ENCODE results near the gene SPRR1A.

SPRR1A gene

DNA sequence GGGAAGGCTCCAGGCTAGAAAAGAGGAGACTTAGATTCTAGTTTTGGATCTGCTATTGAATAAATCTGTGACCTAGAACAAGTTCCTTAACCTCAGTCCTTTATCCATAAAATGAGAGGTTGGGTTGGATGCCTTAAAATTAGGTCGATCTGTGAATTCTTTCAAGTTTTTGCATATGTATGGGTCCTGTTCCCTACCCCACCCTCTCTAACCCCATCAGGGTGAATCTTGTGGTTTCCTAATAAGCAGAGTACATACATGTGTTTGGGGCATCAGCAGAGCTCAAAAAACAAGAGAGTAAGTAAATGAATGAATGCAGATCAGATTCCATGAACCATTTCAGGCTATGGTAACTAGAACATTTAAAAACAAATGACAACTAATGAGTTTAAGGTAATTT lies 7.2 kb upstream of the SPRR1A start:
- Histone ChIP-seq H3K36me3 (ENCODE audit: control insufficient read depth, insufficient read depth, low read length, severe bottlenecking) (no peaks in the 10 kb centered on the region), H3K4me1 (ENCODE audit: control insufficient read depth, insufficient read depth, low read length) (no peaks in the 10 kb centered on the region), H3K9me3 (ENCODE audit: control insufficient read depth, low read length) (no peaks in the 10 kb centered on the region), H3K4me3 (ENCODE audit: low read length) (no peak overlapping the region), H3K9ac (ENCODE audit: low read length) (no peak overlapping the region), H3K27me3 (replicated peaks; ENCODE audit: control insufficient read depth, insufficient read depth, low read length) (peaks cover 18% of the 10 kb centered on the region)
- DNase-seq (ENCODE audit: low read depth) = no peak

DNA sequence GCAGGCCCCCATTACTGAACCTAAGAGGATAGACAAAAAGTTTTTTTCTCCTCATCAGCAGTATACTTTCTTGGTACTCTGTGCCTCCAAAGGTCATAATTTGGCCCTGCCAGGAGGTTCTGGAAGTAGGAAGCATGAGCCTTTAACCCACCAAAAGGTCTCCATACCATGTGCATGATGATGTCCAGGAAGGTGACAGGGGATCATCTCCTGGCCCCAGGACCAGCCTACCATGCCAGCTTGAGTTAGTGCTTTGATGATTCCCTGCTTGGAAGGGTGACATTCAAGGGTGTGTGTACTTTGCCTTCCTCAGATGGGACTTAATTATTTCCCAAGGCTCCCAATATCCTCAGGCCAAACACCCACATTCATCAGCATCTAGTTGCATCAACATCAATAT lies 6.3 kb upstream of the SPRR1A start:
- Histone ChIP-seq H3K27me3 (replicated peaks; ENCODE audit: control insufficient read depth, insufficient read depth, low read length) (peaks cover 18% of the 10 kb centered on the region), H3K4me3 (ENCODE audit: low read length) (no peak overlapping the region), H3K9me3 (ENCODE audit: control insufficient read depth, low read length) (no peaks in the 10 kb centered on the region), H3K36me3 (ENCODE audit: control insufficient read depth, insufficient read depth, low read length, severe bottlenecking) (no peaks in the 10 kb centered on the region), H3K4me1 (ENCODE audit: control insufficient read depth, insufficient read depth, low read length) (no peaks in the 10 kb centered on the region), H3K9ac (ENCODE audit: low read length) (no peak overlapping the region)
- no peak for DNase-seq (ENCODE audit: low read depth)

DNA sequence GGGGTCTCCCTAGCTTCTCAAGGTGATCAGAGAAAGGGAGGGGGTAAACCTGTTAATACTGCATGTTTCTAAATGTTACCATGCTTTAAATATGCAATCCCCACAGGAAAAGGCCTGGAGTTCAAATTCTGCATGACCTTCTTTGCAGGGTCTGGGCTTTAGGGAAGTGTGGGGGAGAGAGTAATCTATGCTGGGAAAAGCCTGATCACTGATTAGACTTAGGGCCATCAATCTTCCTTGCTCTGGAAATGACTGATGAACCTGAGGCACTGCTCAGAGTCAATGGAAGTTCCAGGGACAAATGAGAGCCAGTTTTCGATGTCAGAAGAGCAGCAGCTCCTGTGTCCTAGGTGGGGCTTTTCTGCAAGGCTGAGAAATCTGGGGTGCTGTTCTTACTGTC lies 3.2 kb upstream of the SPRR1A start:
- no peak overlapping the region for H3K4me3 ChIP-seq (ENCODE audit: low read length)
- H3K27me3 ChIP-seq (replicated peaks; ENCODE audit: control insufficient read depth, insufficient read depth, low read length) = peaks cover 15% of the 10 kb centered on the region
- no peak overlapping the region for H3K9ac ChIP-seq (ENCODE audit: low read length)
- no peak for DNase-seq (ENCODE audit: low read depth)
- H3K4me1 ChIP-seq (ENCODE audit: control insufficient read depth, insufficient read depth, low read length) = no peaks in the 10 kb centered on the region
- no peaks in the 10 kb centered on the region for H3K36me3 ChIP-seq (ENCODE audit: control insufficient read depth, insufficient read depth, low read length, severe bottlenecking)
- H3K9me3 ChIP-seq (ENCODE audit: control insufficient read depth, low read length) = no peaks in the 10 kb centered on the region

DNA sequence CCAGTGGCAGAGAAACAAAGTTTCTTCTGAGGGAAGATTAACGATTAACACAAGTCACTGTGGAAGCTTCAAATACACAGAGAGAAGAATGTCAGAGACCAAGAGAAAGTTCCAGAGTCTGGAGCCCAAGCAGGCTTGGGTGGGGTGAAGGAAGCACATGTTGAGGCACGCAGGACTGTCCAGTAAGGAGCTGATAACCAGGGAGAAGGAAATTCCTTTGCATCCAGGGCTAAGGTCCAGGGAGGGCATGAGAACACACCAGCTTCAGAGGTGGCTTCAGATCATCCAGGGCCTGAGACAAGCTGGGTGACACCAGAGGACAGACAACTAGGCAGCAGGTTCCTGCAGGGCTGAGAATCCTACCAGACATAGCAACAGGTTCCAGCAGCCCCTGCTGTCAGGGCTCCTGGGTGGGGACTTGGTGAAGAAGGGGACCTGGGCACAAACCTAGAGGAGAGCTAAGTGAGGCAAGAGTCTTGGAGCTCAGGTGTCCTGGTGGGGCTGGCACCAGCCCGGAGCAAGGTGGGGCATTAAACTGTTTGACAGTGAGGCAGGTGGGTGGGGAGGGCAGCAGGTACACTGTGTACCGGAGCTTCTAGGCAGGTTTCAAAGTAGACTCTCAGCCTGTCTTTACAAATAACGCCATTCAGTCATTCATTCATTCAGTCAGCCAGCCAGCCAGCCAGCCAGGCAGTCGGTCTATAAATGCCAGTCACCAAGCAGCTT lies 2.6 kb upstream of the SPRR1A start:
- no peak overlapping the region for H3K9ac ChIP-seq (ENCODE audit: low read length)
- H3K36me3 ChIP-seq (ENCODE audit: control insufficient read depth, insufficient read depth, low read length, severe bottlenecking) = no peaks in the 10 kb centered on the region
- H3K4me1 ChIP-seq (ENCODE audit: control insufficient read depth, insufficient read depth, low read length) = no peaks in the 10 kb centered on the region
- H3K27me3 ChIP-seq (replicated peaks; ENCODE audit: control insufficient read depth, insufficient read depth, low read length) = peaks cover 15% of the 10 kb centered on the region
- no peak for DNase-seq (ENCODE audit: low read depth)
- no peaks in the 10 kb centered on the region for H3K9me3 ChIP-seq (ENCODE audit: control insufficient read depth, low read length)
- no peak overlapping the region for H3K4me3 ChIP-seq (ENCODE audit: low read length)

DNA sequence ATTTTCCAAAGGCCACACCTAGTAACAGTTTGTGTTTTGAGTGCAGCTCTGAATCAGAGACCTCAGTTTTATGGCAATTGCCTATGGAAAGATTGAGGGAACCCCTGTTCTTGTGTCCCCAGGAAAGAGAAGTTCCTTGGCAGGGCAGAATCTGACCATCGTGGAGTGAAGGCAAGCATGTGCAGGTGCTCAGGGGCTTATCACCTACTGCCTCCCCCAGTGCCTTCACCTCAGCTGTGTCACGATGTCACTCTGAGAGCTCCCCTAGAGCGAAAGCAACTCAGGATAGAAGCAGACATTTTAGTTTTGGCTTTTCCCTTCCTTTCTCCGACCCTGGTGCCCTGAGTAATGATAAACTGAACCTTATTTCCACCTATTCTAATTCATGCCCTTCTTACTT lies 1.8 kb upstream of the SPRR1A start:
- Histone ChIP-seq H3K36me3 (ENCODE audit: control insufficient read depth, insufficient read depth, low read length, severe bottlenecking) (no peaks in the 10 kb centered on the region), H3K27me3 (replicated peaks; ENCODE audit: control insufficient read depth, insufficient read depth, low read length) (peaks cover 15% of the 10 kb centered on the region), H3K4me3 (ENCODE audit: low read length) (no peak overlapping the region), H3K9me3 (ENCODE audit: control insufficient read depth, low read length) (no peaks in the 10 kb centered on the region), H3K9ac (ENCODE audit: low read length) (no peak overlapping the region), H3K4me1 (ENCODE audit: control insufficient read depth, insufficient read depth, low read length) (no peaks in the 10 kb centered on the region)
- DNase-seq (ENCODE audit: low read depth) = no peak

DNA sequence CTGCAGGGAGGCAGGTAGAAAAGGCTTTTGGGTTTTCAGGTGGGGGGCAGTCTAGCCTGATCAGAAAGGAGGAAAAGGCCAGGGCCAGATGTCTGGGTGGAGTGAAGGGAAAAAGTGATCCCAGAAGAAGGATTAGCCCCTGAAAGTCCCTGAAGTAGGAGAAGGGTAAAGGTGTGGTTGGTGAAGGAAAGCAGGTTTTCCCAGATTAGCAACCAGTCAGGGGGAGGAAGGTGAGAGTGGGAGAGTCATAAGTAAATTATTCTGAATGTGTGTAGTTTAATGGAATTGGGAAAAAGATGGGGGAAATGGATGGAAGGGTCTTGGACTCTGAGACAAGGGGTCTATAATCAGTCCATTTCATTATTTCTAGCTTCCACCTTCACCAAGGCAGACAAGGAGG lies 647 bp upstream of the SPRR1A start:
- no peak for DNase-seq (ENCODE audit: low read depth)
- H3K9me3 ChIP-seq (ENCODE audit: control insufficient read depth, low read length) = no peaks in the 10 kb centered on the region
- no peaks in the 10 kb centered on the region for H3K36me3 ChIP-seq (ENCODE audit: control insufficient read depth, insufficient read depth, low read length, severe bottlenecking)
- H3K27me3 ChIP-seq (replicated peaks; ENCODE audit: control insufficient read depth, insufficient read depth, low read length) = peaks cover 15% of the 10 kb centered on the region
- no peak overlapping the region for H3K9ac ChIP-seq (ENCODE audit: low read length)
- H3K4me3 ChIP-seq (ENCODE audit: low read length) = no peak overlapping the region
- H3K4me1 ChIP-seq (ENCODE audit: control insufficient read depth, insufficient read depth, low read length) = no peaks in the 10 kb centered on the region

DNA sequence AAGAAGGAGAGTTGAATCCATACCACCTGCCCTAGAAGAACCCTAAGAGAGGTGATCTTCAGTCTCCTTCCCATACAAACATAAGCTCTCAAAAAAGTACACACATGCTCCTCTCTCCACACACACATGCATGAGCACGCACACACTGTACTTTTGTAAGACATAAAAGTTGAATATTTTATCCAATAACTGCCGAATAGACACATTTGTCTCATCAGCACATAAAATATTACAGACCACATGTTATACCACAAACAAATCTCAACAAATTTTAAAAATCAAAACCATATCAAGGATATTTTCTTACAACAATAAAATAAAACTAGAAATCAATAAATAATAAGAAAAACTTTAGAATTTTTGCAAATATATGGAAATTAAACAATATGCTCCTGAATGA lies 2.7 kb downstream of the SPRR1A start:
- Histone ChIP-seq H3K9me3 (ENCODE audit: control insufficient read depth, low read length) (no peaks in the 10 kb centered on the region), H3K9ac (ENCODE audit: low read length) (no peak overlapping the region), H3K4me1 (ENCODE audit: control insufficient read depth, insufficient read depth, low read length) (no peaks in the 10 kb centered on the region)

DNA sequence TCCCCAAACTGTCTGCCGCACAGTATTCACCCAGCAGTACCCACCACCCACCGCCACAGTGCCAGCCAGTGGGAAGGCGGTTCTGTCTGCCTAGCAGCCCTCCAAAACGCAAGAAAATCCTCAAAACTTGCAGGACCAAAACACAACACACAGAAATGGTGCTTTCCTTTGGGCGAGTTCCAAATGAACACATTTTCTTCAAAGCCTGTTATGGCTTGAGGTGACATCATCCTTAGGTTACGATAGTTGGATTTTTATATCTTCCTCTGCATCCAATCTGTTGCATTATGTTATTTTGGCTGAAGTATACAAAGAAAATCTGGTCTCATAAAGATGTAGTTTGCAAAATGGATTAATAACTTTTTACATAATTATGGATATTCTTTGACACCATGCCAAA lies 9.3 kb downstream of the SPRR1A start:
- Histone ChIP-seq H3K9ac (ENCODE audit: low read length) (no peak overlapping the region), H3K27me3 (replicated peaks; ENCODE audit: control insufficient read depth, insufficient read depth, low read length) (peaks cover 4% of the 10 kb centered on the region), H3K4me1 (ENCODE audit: control insufficient read depth, insufficient read depth, low read length) (no peaks in the 10 kb centered on the region), H3K4me3 (ENCODE audit: low read length) (no peak overlapping the region), H3K36me3 (ENCODE audit: control insufficient read depth, insufficient read depth, low read length, severe bottlenecking) (no peaks in the 10 kb centered on the region), H3K9me3 (ENCODE audit: control insufficient read depth, low read length) (no peaks in the 10 kb centered on the region)
- no peak for DNase-seq (ENCODE audit: low read depth)

More for the DNA sequence above, 2.7 kb downstream of the SPRR1A start:
- DNase-seq (ENCODE audit: low read depth) = no peak
- no peaks in the 10 kb centered on the region for H3K36me3 ChIP-seq (ENCODE audit: control insufficient read depth, insufficient read depth, low read length, severe bottlenecking)
- H3K27me3 ChIP-seq (replicated peaks; ENCODE audit: control insufficient read depth, insufficient read depth, low read length) = peaks cover 3% of the 10 kb centered on the region
- no peak overlapping the region for H3K4me3 ChIP-seq (ENCODE audit: low read length)

DNA sequence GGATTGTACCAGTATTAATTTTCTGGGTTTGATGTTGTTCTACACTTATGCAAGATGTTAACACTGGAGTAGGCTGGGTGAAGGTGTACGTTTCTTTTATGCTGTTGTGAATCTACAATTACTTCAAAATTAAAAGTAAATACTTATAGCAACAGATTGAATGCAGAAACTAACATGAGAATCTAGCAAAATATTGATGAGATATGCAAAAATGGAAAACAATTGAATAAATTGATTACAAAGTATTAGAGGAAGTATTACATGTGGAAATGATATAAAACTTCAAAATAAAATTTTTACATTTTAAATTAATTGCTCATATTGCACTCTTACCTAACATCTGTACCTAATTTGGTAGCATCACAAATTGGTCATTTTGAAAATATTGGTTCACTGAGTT lies 12.0 kb downstream of the SPRR1A start:
- Histone ChIP-seq H3K4me1 (ENCODE audit: control insufficient read depth, insufficient read depth, low read length) (no peaks in the 10 kb centered on the region), H3K9me3 (ENCODE audit: control insufficient read depth, low read length) (no peaks in the 10 kb centered on the region), H3K4me3 (ENCODE audit: low read length) (no peak overlapping the region), H3K27me3 (replicated peaks; ENCODE audit: control insufficient read depth, insufficient read depth, low read length) (peaks cover 8% of the 10 kb centered on the region), H3K9ac (ENCODE audit: low read length) (no peak overlapping the region), H3K36me3 (ENCODE audit: control insufficient read depth, insufficient read depth, low read length, severe bottlenecking) (no peaks in the 10 kb centered on the region)
- DNase-seq (ENCODE audit: low read depth) = no peak

DNA sequence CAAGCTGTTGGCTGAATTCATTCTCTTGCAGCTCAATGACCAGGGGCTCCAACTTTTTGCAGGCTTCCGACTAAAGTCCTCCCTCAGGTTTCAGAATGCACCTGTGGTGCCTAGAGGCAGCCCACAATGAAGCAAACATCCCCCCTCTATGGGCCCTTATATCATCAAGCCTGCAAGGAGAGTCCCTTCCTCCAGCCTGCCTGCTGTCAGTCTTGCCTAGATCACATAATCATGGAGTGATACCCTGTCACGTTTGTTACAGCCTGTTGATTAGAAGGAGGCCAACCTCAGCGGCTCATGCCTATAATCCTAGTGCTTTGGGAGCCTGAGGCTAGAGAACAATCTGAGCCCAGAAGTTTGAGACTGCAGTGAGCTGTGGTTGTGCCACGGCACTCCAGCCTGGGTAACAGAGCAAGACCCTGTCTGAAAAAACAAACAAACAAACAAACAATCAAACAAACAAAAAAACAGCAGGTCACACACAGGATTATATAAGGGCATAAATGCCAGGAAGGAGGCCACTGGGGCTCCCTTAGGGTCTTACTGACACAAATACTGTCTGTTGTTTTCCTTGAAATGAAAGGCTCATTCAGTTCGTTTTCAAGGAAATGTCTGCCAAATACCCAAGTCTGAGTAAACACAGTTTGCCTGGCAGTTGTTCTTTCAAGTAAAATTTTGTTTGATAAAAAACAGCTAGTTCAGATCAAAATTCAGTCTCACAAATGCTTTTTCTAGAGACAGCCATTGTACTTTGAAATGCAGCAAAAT lies 12.9 kb downstream of the SPRR1A start:
- Histone ChIP-seq H3K27me3 (replicated peaks; ENCODE audit: control insufficient read depth, insufficient read depth, low read length) (peaks cover 8% of the 10 kb centered on the region), H3K36me3 (ENCODE audit: control insufficient read depth, insufficient read depth, low read length, severe bottlenecking) (no peaks in the 10 kb centered on the region), H3K9ac (ENCODE audit: low read length) (no peak overlapping the region), H3K9me3 (ENCODE audit: control insufficient read depth, low read length) (no peaks in the 10 kb centered on the region), H3K4me1 (ENCODE audit: control insufficient read depth, insufficient read depth, low read length) (no peaks in the 10 kb centered on the region), H3K4me3 (ENCODE audit: low read length) (no peak overlapping the region)
- no peak for DNase-seq (ENCODE audit: low read depth)

DNA sequence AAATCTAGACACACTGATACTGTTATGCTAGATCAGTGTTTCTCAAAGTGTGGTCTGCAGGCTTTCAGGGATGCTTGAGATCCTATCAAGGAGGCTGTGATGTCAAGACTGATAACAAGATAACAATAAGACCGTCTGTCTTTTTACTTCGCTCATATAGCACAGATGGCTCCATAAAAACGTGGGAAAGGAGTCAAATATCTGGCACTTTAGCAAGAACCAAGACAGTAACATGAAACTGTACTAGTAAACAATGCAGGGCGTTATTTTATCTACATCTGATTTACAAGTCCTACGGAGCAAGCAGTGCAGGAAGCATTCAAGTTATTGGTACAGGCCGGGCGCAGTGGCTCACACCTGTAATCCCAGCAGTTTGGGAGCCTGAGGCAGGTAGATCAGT lies 14.0 kb downstream of the SPRR1A start:
- no peaks in the 10 kb centered on the region for H3K36me3 ChIP-seq (ENCODE audit: control insufficient read depth, insufficient read depth, low read length, severe bottlenecking)
- no peak overlapping the region for H3K9ac ChIP-seq (ENCODE audit: low read length)
- no peaks in the 10 kb centered on the region for H3K9me3 ChIP-seq (ENCODE audit: control insufficient read depth, low read length)
- peaks cover 8% of the 10 kb centered on the region for H3K27me3 ChIP-seq (replicated peaks; ENCODE audit: control insufficient read depth, insufficient read depth, low read length)
- DNase-seq (ENCODE audit: low read depth) = no peak
- no peaks in the 10 kb centered on the region for H3K4me1 ChIP-seq (ENCODE audit: control insufficient read depth, insufficient read depth, low read length)
- H3K4me3 ChIP-seq (ENCODE audit: low read length) = no peak overlapping the region

Measured in adipocyte (in vitro differentiated cells).